IMR-90 (cell line): ENCODE measurements around the gene STPG4. TPM values are rescaled to one million over a fixed set of nuclear protein-coding genes. Genes with fewer than 3 reads are reported as not detected.

Source experiments
- ATAC-seq: fragments of 200-7000 bp; cut with Tn5 transposase; 2 replicates; pipeline ENCODE4 v1.9.1; 2020; ENCODE audit warnings: low read depth, mild to moderate bottlenecking, moderate library complexity
- BruUV-seq: library from RNA; stranded (reverse); fragments of 400-500 nt; replicated peaks from 2 replicates; lab custom pipeline; 2021; lab: Mats Ljungman, UMichigan
- CTCF ChIA-PET: fragments of 300-600 bp; formaldehyde crosslinking; extraction: SDS; loops from one replicate; lab custom pipeline; 2021; ENCODE audit warnings: antibody characterized with exemption; lab: Yijun Ruan, JAX
- POLR2A ChIA-PET: fragments of 300-600 bp; sonication (Branson Sonifier 250); formaldehyde crosslinking; loops from one replicate; lab custom pipeline; 2022; ENCODE audit warnings: antibody characterized with exemption; ENCODE audit not compliant: unreplicated experiment; lab: Charles Lee
- DNase-seq: peaks from one replicate; pipeline ENCODE4 v3.0.0; 2013
- H2AFZ ChIP-seq: replicated peaks from 2 replicates; pipeline ENCODE3; 2013; ENCODE audit warnings: low read length, mild to moderate bottlenecking; ENCODE audit not compliant: poor library complexity
- H2AK5ac ChIP-seq: 2 replicates; pipeline ENCODE4 v1.6.1; 2013; ENCODE audit warnings: low read depth, low read length, inconsistent platforms
- H2AK9ac ChIP-seq: replicated peaks from 2 replicates; pipeline ENCODE3; 2013; ENCODE audit warnings: mild to moderate bottlenecking, low read depth, low read length, moderate library complexity; ENCODE audit not compliant: poor library complexity
- H2BK120ac ChIP-seq: 2 replicates; pipeline ENCODE4 v1.6.1; 2013; ENCODE audit warnings: low read depth, low read length, inconsistent platforms
- H2BK15ac ChIP-seq: 3 replicates; pipeline ENCODE4 v1.6.1; 2013; ENCODE audit warnings: low read depth, low read length, inconsistent platforms
- H2BK20ac ChIP-seq: 2 replicates; pipeline ENCODE4 v1.6.1; 2013; ENCODE audit warnings: low read depth, mild to moderate bottlenecking, inconsistent platforms, low read length, moderate library complexity
- H2BK5ac ChIP-seq: 2 replicates; pipeline ENCODE4 v1.6.1; 2013; ENCODE audit warnings: mild to moderate bottlenecking, low read depth, low read length, inconsistent platforms; ENCODE audit not compliant: poor library complexity, severe bottlenecking
- H3K14ac ChIP-seq: replicated peaks from 2 replicates; pipeline ENCODE4 v1.6.1; 2013; ENCODE audit warnings: low read depth, low read length, inconsistent platforms
- H3K18ac ChIP-seq: 2 replicates; pipeline ENCODE4 v1.6.1; 2013; ENCODE audit warnings: low read depth, low read length, control low read depth
- H3K23ac ChIP-seq: 2 replicates; pipeline ENCODE4 v1.6.1; 2013; ENCODE audit warnings: low read depth, low read length, inconsistent platforms
- H3K27ac ChIP-seq: 2 replicates; pipeline ENCODE4 v1.5.1; 2013; ENCODE audit warnings: mild to moderate bottlenecking, control low read depth, low read length; ENCODE audit not compliant: insufficient read depth
- H3K27me3 ChIP-seq: 2 replicates; pipeline ENCODE4 v1.6.1; 2013; ENCODE audit warnings: low read length; ENCODE audit not compliant: control insufficient read depth, insufficient read depth
- H3K36me3 ChIP-seq: 2 replicates; pipeline ENCODE4 v1.6.1; 2013; ENCODE audit warnings: low read length, mixed read lengths; ENCODE audit not compliant: control insufficient read depth, insufficient read depth
- H3K4ac ChIP-seq: 2 replicates; pipeline ENCODE4 v1.6.1; 2013; ENCODE audit warnings: low read depth, low read length, inconsistent platforms
- H3K4me1 ChIP-seq: 2 replicates; pipeline ENCODE4 v1.6.1; 2013; ENCODE audit warnings: low read length, mixed read lengths; ENCODE audit not compliant: control insufficient read depth, insufficient read depth
- H3K4me2 ChIP-seq: 2 replicates; pipeline ENCODE4 v1.6.1; 2013; ENCODE audit warnings: low read depth, mild to moderate bottlenecking, control low read depth, low read length, moderate library complexity
- H3K4me3 ChIP-seq: 2 replicates; pipeline ENCODE4 v1.5.1; 2013; ENCODE audit warnings: low read depth, mild to moderate bottlenecking, control low read depth, low read length, moderate library complexity; ENCODE audit not compliant: insufficient read depth
- H3K56ac ChIP-seq: 2 replicates; pipeline ENCODE4 v1.6.1; 2013; ENCODE audit warnings: low read length, inconsistent platforms; ENCODE audit not compliant: insufficient read depth; ENCODE audit errors: extremely low read depth
- H3K79me1 ChIP-seq, 2 experiments: 2 replicates each; pipeline ENCODE4 v1.6.1; 2013; ENCODE audit warnings: low read length in 2 of 2, inconsistent platforms in 1 of 2, low read depth in 1 of 2
- H3K9ac ChIP-seq: 2 replicates; pipeline ENCODE4 v1.6.1; 2013; ENCODE audit warnings: low read depth, low read length, control low read depth
- H3K9me1 ChIP-seq: 2 replicates; pipeline ENCODE4 v1.6.1; 2013; ENCODE audit warnings: low read length, inconsistent platforms; ENCODE audit not compliant: insufficient read depth
- H3K9me3 ChIP-seq: 2 replicates; pipeline ENCODE4 v1.6.1; 2013; ENCODE audit warnings: low read length; ENCODE audit not compliant: control insufficient read depth, insufficient read depth
- H4K20me1 ChIP-seq: 2 replicates; pipeline ENCODE4 v1.6.1; 2013; ENCODE audit warnings: low read length, inconsistent platforms; ENCODE audit not compliant: insufficient read depth
- H4K5ac ChIP-seq: 2 replicates; pipeline ENCODE4 v1.6.1; 2013; ENCODE audit warnings: mild to moderate bottlenecking, low read depth, low read length, control low read depth
- H4K8ac ChIP-seq, 2 experiments: 2 replicates each; pipeline ENCODE4 v1.6.1; 2013; ENCODE audit warnings: low read depth in 2 of 2, low read length in 2 of 2, control low read depth in 1 of 2, inconsistent platforms in 1 of 2
- H4K91ac ChIP-seq: 2 replicates; pipeline ENCODE4 v1.6.1; 2013; ENCODE audit warnings: low read depth, low read length, inconsistent platforms; ENCODE audit not compliant: insufficient read depth
- CHD1 ChIP-seq: IDR thresholded peaks from 2 replicates; pipeline ENCODE4 v1.6.1; 2012; ENCODE audit warnings: low read depth, low read length, improper control_type of control experiment
- RAD21 ChIP-seq: IDR thresholded peaks from 2 replicates; pipeline ENCODE4 v1.6.1; 2012; ENCODE audit warnings: low read length, improper control_type of control experiment
- RFX5 ChIP-seq: IDR thresholded peaks from 2 replicates; pipeline ENCODE4 v1.8.0; 2012; ENCODE audit warnings: low read depth, mild to moderate bottlenecking, low read length, moderate library complexity
- SMC3 ChIP-seq: fragments of 150-350 bp; IDR thresholded peaks from 2 replicates; pipeline ENCODE4 v1.6.1; 2016; ENCODE audit warnings: low read depth, mild to moderate bottlenecking, antibody characterized with exemption, low read length, moderate library complexity
- USF2 ChIP-seq: fragments of 150-350 bp; IDR thresholded peaks from 2 replicates; pipeline ENCODE4 v1.6.1; 2017; ENCODE audit warnings: mild to moderate bottlenecking, antibody characterized with exemption, low read length, low read depth
- WGBS, 2 experiments: methylation state at CpG; one replicate each; pipeline versions ENCODE4 v1.1.5 to v1.1.7; 2013; ENCODE audit warnings: missing lambda C conversion rate in 2 of 2; ENCODE audit not compliant: insufficient read length in 1 of 2; ENCODE audit errors: extremely low coverage in 2 of 2; 5-methylcytosine and 5-hydroxymethylcytosine counted together
- dilution Hi-C: fragments of 300-500 bp; cut with HindIII; formaldehyde crosslinking; loops from one replicate; pipeline ENCODE4 v1.14.3; 2018; ENCODE audit warnings: low sequenced_read_pairs; ENCODE audit not compliant: unreplicated experiment
- in situ Hi-C: fragments of 300-500 bp; cut with MboI; formaldehyde crosslinking; loops from 3 replicates; pipeline ENCODE4 v1.14.3; 2019; ENCODE audit warnings: low sequenced_read_pairs, inconsistent platforms, mixed read lengths
- intact Hi-C: fragments of 100-400 bp; cut with micrococcal nuclease; formaldehyde crosslinking; loops from 2 replicates; pipeline ENCODE4 v1.10.0; 2022
- polyA plus RNA-seq, 3 experiments: library from polyadenylated mRNA; depleted of rRNA; stranded (reverse); fragments of >200 nt; gene quantifications; 2 replicates each; pipeline ENCODE4 v1.2.3, GENCODE V29; 2012; ENCODE audit warnings: low replicate concordance in 1 of 3
- total RNA-seq: library from RNA; depleted of rRNA; stranded (reverse); fragments of >200 nt; gene quantifications from 2 replicates; pipeline ENCODE4 v1.2.3, GENCODE V29; 2012

STPG4 gene
- total and polyA plus RNA-seq, 2 of the 4 experiments (the other 2 are of a cell fraction): 0.12 to 0.18 TPM

GRCh38 chr2:47041063-47041462 is 114.0 kb downstream of the STPG4 start:
- 60% methylated on average over 8 of the region's 8 CpGs; no CpG with 5 or more reads in 1 of the 2 experiments for WGBS, 2 experiments
- peak overlapping the region; percentile 96 for H4K91ac ChIP-seq
- ATAC-seq: no peak

More at GRCh38 chr2:47041063-47041462, 114.0 kb downstream of the STPG4 start:
- H2BK120ac ChIP-seq: peak overlapping the region; percentile 95
- peaks cover 26 to 87% of the 10 kb centered on the region in 2 experiments; a peak in 3 of 4 replicates for H3K79me1 ChIP-seq
- peak overlapping the region; percentile 81 for H2BK20ac ChIP-seq
- no peak overlapping the region for H2AFZ ChIP-seq
- H2AK9ac ChIP-seq: peak overlapping the region; percentile 29
- no peaks in the 10 kb centered on the region for H3K9me3 ChIP-seq
- in situ Hi-C loops (no loop called here), intact Hi-C loops (no loop called here), dilution Hi-C loops (no loop called here)
- peak overlapping the region; percentile 91 for H2BK5ac ChIP-seq
- H4K5ac ChIP-seq: peak overlapping the region; percentile 43; the same call in 1 of the 2 replicates
- ChIA-PET POLR2A (no interaction called here), CTCF (no interaction called here)
- H2AK5ac ChIP-seq: peak overlapping the region; percentile 99
- peaks cover 12% of the 10 kb centered on the region for H3K36me3 ChIP-seq
- peaks cover 39% of the 10 kb centered on the region for H3K4me1 ChIP-seq
- H3K9ac ChIP-seq: 0 out of 2 replicates have a peak overlapping the region, but pooled peaks have one; percentile 4
- no peak overlapping the region for H3K4me3 ChIP-seq
- H3K23ac ChIP-seq: peak overlapping the region; percentile 86; the same call in 1 of the 2 replicates
- peaks cover 55% of the 10 kb centered on the region for H3K9me1 ChIP-seq
- no peak for DNase-seq
- no peak overlapping the region for H3K4me2 ChIP-seq
- no TSS peak for BruUV-seq
- peak overlapping the region; percentile 98 for H3K4ac ChIP-seq
- peak overlapping the region; percentile 81 for H3K27ac ChIP-seq
- peaks cover 3% of the 10 kb centered on the region; the same call in 1 of the 2 replicates for H4K20me1 ChIP-seq
- H3K56ac ChIP-seq: peak overlapping the region; percentile 25
- H3K18ac ChIP-seq: peak overlapping the region; percentile 52
- no peak for TF ChIP-seq CHD1
- TF ChIP-seq RFX5: no peak
- TF ChIP-seq USF2: no peak
- TF ChIP-seq SMC3: no peak
- no peak for TF ChIP-seq RAD21
- H3K14ac ChIP-seq: peak overlapping the region; percentile 86
- peak overlapping the region; percentile 89; the same call in 2 of the 3 replicates for H2BK15ac ChIP-seq
- H4K8ac ChIP-seq: peak overlapping the region; percentile 55 to 78; a peak in 3 of 4 replicates
- no peaks in the 10 kb centered on the region for H3K27me3 ChIP-seq
